Loucy (cell line): ENCODE measurements around the gene UQCR11.

Experiments used
- H2AFZ ChIP-seq: fragments of 200-600 bp; sonication (generic); 2 replicates; pipeline ENCODE4 v1.6.0; 2016; ENCODE audit warnings: antibody characterized with exemption, mild to moderate bottlenecking, low read length, moderate library complexity
- H3F3A ChIP-seq: fragments of 200-600 bp; 2 replicates; pipeline ENCODE4 v1.6.0; 2016; ENCODE audit warnings: antibody characterized with exemption, low read depth, mild to moderate bottlenecking
- H3K27me3 ChIP-seq: fragments of 200-600 bp; sonication (generic); 2 replicates; pipeline ENCODE4 v1.6.1; 2014; ENCODE audit warnings: low read length, mild to moderate bottlenecking; ENCODE audit not compliant: insufficient read depth, poor library complexity, severe bottlenecking
- H3K36me3 ChIP-seq: fragments of 200-600 bp; sonication (generic); 2 replicates; pipeline ENCODE4 v1.6.1; 2016; ENCODE audit warnings: low read length; ENCODE audit not compliant: insufficient read depth
- H3K4me1 ChIP-seq: fragments of 200-600 bp; sonication (generic); 2 replicates; pipeline ENCODE4 v1.5.1; 2014; ENCODE audit warnings: low read length, mild to moderate bottlenecking; ENCODE audit not compliant: insufficient read depth, poor library complexity, severe bottlenecking
- H3K4me2 ChIP-seq: fragments of 200-600 bp; sonication (generic); 2 replicates; pipeline ENCODE4 v1.6.0; 2014; ENCODE audit warnings: antibody characterized with exemption, low read length, low read depth, mild to moderate bottlenecking; ENCODE audit not compliant: poor library complexity, severe bottlenecking
- H3K4me3 ChIP-seq: fragments of 200-600 bp; sonication (generic); 2 replicates; pipeline ENCODE4 v1.5.1; 2014; ENCODE audit warnings: low read length, mild to moderate bottlenecking, mixed read lengths; ENCODE audit not compliant: poor library complexity, severe bottlenecking
- H3K79me2 ChIP-seq: fragments of 200-600 bp; sonication (generic); 2 replicates; pipeline ENCODE4 v1.6.1; 2014; ENCODE audit warnings: low read length; ENCODE audit not compliant: insufficient read depth
- H3K9ac ChIP-seq: fragments of 200-600 bp; sonication (generic); 2 replicates; pipeline ENCODE4 v1.6.0; 2014; ENCODE audit warnings: mild to moderate bottlenecking, low read depth, low read length, moderate library complexity; ENCODE audit not compliant: poor library complexity, severe bottlenecking
- H3K9me2 ChIP-seq: fragments of 200-600 bp; sonication (generic); replicated peaks from 2 replicates; pipeline ENCODE4 v1.6.1; 2016; ENCODE audit warnings: low read depth, low read length, mixed read lengths
- H3K9me3 ChIP-seq: fragments of 200-600 bp; sonication (generic); 2 replicates; pipeline ENCODE4 v1.6.1; 2014; ENCODE audit warnings: mild to moderate bottlenecking, antibody characterized with exemption, low read length, low read depth; ENCODE audit not compliant: insufficient read depth
- H4K20me1 ChIP-seq: fragments of 200-600 bp; sonication (generic); 2 replicates; pipeline ENCODE4 v1.6.0; 2014; ENCODE audit warnings: antibody characterized with exemption, low read length, mild to moderate bottlenecking; ENCODE audit not compliant: insufficient read depth, poor library complexity, severe bottlenecking
- EZH2phosphoT487 ChIP-seq: fragments of 200-600 bp; IDR thresholded peaks from 2 replicates; pipeline ENCODE4 v1.6.1; 2018; ENCODE audit warnings: antibody characterized with exemption, mild to moderate bottlenecking, moderate library complexity, borderline replicate concordance
- TF ChIP-seq, protein P1 (sequence below): fragments of 200-600 bp; sonication (generic); conservative IDR thresholded peaks from 2 replicates; pipeline ENCODE4 v1.5.1; 2014; ENCODE audit warnings: mild to moderate bottlenecking, antibody characterized with exemption, low read length

The UQCR11 gene

DNA sequence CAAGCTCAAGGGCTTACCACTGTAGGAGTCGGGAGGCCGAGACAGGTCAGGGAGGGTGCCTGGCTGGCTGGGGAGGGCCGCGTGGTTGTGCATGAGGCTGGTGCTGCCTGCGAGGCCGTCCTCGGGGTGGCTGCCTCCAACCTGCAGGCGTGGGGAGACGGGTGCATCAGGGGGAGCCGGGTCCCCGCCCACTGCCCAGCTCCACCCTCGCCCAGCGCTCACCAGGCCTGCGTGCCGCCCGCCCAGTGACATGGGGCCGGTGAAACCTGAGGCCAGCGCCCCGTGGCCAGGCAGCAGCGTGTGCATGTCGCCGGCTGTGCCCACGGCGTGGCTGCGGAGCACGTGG lies 13.8 kb upstream of the UQCR11 start:
- TF ChIP-seq EZH2phosphoT487 = no peak
- TF ChIP-seq, protein P1, sequence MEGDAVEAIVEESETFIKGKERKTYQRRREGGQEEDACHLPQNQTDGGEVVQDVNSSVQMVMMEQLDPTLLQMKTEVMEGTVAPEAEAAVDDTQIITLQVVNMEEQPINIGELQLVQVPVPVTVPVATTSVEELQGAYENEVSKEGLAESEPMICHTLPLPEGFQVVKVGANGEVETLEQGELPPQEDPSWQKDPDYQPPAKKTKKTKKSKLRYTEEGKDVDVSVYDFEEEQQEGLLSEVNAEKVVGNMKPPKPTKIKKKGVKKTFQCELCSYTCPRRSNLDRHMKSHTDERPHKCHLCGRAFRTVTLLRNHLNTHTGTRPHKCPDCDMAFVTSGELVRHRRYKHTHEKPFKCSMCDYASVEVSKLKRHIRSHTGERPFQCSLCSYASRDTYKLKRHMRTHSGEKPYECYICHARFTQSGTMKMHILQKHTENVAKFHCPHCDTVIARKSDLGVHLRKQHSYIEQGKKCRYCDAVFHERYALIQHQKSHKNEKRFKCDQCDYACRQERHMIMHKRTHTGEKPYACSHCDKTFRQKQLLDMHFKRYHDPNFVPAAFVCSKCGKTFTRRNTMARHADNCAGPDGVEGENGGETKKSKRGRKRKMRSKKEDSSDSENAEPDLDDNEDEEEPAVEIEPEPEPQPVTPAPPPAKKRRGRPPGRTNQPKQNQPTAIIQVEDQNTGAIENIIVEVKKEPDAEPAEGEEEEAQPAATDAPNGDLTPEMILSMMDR = no peak
- H3K27me3 ChIP-seq = no peaks in the 10 kb centered on the region
- no peaks in the 10 kb centered on the region for H3K9me3 ChIP-seq
- peaks cover 92% of the 10 kb centered on the region; the same call in 1 of the 2 replicates for H3K36me3 ChIP-seq
- H3K9me2 ChIP-seq = no peaks in the 10 kb centered on the region
- H3K4me3 ChIP-seq = no peak overlapping the region
- H3K9ac ChIP-seq = no peak overlapping the region
- no peaks in the 10 kb centered on the region for H3K79me2 ChIP-seq
- H4K20me1 ChIP-seq = peaks cover 11% of the 10 kb centered on the region
- no peaks in the 10 kb centered on the region for H3F3A ChIP-seq
- no peak overlapping the region for H3K4me2 ChIP-seq
- no peak overlapping the region for H2AFZ ChIP-seq
- H3K4me1 ChIP-seq = no peaks in the 10 kb centered on the region

DNA sequence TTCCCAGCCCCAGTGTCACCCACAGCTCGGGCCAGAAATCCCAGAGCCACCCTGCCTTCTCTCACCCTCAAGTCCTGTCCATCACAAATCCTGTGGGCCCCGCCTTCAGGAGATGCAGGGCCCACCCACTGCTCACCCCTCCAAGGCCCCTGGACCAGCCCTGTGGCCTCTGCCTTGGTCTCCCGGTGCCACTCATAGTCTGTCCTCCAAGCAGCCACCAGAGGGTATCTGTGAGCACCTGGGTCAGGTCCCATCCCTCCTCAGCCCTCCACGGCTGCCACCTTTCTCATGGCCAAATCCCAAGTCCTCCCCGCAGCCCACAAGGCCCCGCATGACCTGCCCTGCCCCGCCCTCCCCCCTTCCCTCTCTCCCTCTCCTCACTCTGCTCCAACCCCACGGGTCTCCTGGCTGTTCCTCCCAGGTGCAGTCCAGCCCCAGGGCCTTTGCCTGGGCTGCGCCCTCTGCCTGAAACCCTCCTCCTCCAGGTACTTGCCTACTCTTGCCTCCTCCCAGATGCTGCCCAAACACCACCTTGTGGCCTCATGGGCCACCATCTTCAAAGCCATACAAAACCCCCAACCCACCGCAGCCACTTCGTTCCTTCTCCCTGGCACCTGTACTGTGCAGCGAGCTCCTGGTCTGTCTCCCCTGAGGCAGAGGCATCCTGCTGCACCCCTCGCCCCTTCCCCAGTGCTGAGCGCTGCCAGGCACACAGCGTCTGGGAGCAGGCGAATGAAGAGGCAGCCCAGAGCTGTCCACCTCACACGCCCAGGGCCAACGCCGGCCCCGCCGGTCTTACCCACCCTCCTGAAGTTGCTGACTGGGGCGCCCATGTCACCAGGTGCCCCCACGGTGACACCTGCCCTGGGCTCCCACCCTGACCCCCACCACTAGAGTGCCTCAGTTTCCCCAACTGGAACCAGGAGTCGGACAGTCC lies 13.2 kb upstream of the UQCR11 start:
- Histone ChIP-seq H3K9ac (no peak overlapping the region), H3K79me2 (no peaks in the 10 kb centered on the region), H3K4me2 (no peak overlapping the region), H3K27me3 (no peaks in the 10 kb centered on the region), H3K9me3 (no peaks in the 10 kb centered on the region), H3F3A (no peaks in the 10 kb centered on the region), H2AFZ (no peak overlapping the region), H3K36me3 (peaks cover 92% of the 10 kb centered on the region; the same call in 1 of the 2 replicates), H3K4me1 (no peaks in the 10 kb centered on the region), H3K4me3 (no peak overlapping the region), H4K20me1 (peaks cover 16% of the 10 kb centered on the region), H3K9me2 (no peaks in the 10 kb centered on the region)
- TF ChIP-seq EZH2phosphoT487 = no peak
- TF ChIP-seq, protein P1 = peak; percentile 50

DNA sequence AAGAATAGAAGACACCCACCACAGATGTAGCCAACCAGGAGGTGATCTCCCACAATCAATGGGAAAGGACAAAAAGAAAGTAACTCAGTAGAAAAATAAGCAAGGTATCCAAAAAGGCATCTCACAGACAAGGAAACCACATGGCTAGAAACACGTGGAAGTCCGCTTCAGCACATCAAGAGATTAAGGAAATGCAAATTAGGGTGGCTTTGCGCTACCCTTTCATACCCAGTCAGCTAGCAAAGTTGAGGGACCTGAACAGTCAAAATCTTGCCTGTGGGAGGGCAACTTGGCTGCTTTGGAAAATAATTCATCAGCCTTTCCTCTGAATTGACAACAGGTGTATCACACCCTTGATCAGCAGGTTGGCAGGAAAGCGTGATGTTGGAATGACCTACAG lies 11.6 kb upstream of the UQCR11 start:
- Histone ChIP-seq H3K4me1 (no peaks in the 10 kb centered on the region), H3K4me2 (no peak overlapping the region), H3K9ac (no peak overlapping the region), H4K20me1 (peaks cover 16% of the 10 kb centered on the region), H2AFZ (no peak overlapping the region), H3K9me3 (no peaks in the 10 kb centered on the region), H3K9me2 (no peaks in the 10 kb centered on the region), H3K27me3 (no peaks in the 10 kb centered on the region), H3K79me2 (no peaks in the 10 kb centered on the region), H3F3A (no peaks in the 10 kb centered on the region), H3K4me3 (no peak overlapping the region), H3K36me3 (peaks cover 95% of the 10 kb centered on the region; the same call in 1 of the 2 replicates)
- no peak for TF ChIP-seq EZH2phosphoT487
- TF ChIP-seq, protein P1 = no peak
